HCT116 (cell line): ENCODE data around the gene CD200R1L.

Experiments
- EGR1 ChIP-seq: IDR thresholded peaks from 2 replicates; pipeline ENCODE4 v1.6.1; 2012; ENCODE audit warnings: low read depth
- JUND ChIP-seq: IDR thresholded peaks from 2 replicates; pipeline ENCODE4 v1.6.1; 2012
- POLR2A ChIP-seq: IDR thresholded peaks from 2 replicates; pipeline ENCODE4 v1.7.0; 2011; ENCODE audit warnings: borderline replicate concordance; ENCODE audit not compliant: insufficient read depth, insufficient read length; ENCODE audit errors: extremely low read depth
- ZFX ChIP-seq: fragments of 450-650 bp; IDR thresholded peaks from 2 replicates; pipeline ENCODE4 v1.6.1; 2017
- TF ChIP-seq, protein P1 (sequence below), 3 experiments: fragments of 200-600 bp in 1 of 3; sonication (generic) in 1 of 3; IDR thresholded peaks in 2 of 3; conservative IDR thresholded peaks in 1 of 3; 2 replicates each; pipeline ENCODE4 v1.5.1; 2012 to 2017; ENCODE audit warnings: low read depth in 2 of 3, low read length in 2 of 3, antibody characterized with exemption in 1 of 3, borderline replicate concordance in 1 of 3, control low read depth in 1 of 3, mild to moderate bottlenecking in 1 of 3, mixed read lengths in 1 of 3, mixed run types in 1 of 3, moderate library complexity in 1 of 3; ENCODE audit not compliant: insufficient read depth in 1 of 3
- TF ChIP-seq, protein P2 (sequence below): IDR thresholded peaks from 2 replicates; pipeline ENCODE4 v1.6.1; 2012
- TF ChIP-seq, protein P3 (sequence below): IDR thresholded peaks from 2 replicates; pipeline ENCODE4 v1.6.1; 2012; ENCODE audit warnings: low read depth

DNA sequence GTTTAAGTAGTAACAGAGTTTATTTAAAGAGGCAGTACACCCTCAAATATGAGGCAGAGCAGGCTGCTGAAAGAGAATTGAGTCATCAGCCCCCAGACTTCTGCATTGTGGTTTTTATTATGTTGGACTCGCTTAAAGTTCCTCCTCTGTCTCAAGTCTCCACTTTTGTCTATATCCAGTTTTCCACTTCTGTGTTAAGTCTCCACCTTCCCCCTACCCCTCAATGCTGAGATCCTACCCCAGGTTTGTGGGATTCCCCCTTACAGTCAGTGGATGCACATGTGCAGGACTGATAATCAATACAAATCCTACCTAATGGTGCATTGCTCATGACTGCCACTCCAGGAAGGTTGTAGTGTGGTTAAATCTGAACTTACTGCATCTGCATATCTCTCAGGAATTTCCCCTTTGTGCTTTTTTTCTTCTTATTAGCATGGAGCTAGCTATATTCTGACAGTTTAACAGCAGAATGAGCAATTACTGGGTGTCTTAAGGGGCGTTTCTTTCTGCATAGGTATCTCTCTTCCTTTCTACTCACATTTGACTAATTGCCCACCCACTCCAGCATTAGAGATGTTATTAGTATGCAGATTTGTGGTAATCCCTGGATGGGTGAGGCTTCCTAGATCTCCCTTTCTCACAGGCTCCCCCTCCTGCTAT lies 11.9 kb upstream of the CD200R1L start:
- TF ChIP-seq ZFX: no peak
- TF ChIP-seq, protein P1, sequence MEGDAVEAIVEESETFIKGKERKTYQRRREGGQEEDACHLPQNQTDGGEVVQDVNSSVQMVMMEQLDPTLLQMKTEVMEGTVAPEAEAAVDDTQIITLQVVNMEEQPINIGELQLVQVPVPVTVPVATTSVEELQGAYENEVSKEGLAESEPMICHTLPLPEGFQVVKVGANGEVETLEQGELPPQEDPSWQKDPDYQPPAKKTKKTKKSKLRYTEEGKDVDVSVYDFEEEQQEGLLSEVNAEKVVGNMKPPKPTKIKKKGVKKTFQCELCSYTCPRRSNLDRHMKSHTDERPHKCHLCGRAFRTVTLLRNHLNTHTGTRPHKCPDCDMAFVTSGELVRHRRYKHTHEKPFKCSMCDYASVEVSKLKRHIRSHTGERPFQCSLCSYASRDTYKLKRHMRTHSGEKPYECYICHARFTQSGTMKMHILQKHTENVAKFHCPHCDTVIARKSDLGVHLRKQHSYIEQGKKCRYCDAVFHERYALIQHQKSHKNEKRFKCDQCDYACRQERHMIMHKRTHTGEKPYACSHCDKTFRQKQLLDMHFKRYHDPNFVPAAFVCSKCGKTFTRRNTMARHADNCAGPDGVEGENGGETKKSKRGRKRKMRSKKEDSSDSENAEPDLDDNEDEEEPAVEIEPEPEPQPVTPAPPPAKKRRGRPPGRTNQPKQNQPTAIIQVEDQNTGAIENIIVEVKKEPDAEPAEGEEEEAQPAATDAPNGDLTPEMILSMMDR (IDR thresholded peaks at IDR 0.05 in 2 of 3, conservative IDR thresholded peaks at IDR 0.05 in 1 of 3; ENCODE audit: borderline replicate concordance in 1 of 3, insufficient read depth in 1 of 3, low read depth in 2 of 3, low read length in 2 of 3): no peak
- TF ChIP-seq, protein P2, sequence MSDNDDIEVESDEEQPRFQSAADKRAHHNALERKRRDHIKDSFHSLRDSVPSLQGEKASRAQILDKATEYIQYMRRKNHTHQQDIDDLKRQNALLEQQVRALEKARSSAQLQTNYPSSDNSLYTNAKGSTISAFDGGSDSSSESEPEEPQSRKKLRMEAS: no peak
- TF ChIP-seq EGR1: no peak
- TF ChIP-seq, protein P3, sequence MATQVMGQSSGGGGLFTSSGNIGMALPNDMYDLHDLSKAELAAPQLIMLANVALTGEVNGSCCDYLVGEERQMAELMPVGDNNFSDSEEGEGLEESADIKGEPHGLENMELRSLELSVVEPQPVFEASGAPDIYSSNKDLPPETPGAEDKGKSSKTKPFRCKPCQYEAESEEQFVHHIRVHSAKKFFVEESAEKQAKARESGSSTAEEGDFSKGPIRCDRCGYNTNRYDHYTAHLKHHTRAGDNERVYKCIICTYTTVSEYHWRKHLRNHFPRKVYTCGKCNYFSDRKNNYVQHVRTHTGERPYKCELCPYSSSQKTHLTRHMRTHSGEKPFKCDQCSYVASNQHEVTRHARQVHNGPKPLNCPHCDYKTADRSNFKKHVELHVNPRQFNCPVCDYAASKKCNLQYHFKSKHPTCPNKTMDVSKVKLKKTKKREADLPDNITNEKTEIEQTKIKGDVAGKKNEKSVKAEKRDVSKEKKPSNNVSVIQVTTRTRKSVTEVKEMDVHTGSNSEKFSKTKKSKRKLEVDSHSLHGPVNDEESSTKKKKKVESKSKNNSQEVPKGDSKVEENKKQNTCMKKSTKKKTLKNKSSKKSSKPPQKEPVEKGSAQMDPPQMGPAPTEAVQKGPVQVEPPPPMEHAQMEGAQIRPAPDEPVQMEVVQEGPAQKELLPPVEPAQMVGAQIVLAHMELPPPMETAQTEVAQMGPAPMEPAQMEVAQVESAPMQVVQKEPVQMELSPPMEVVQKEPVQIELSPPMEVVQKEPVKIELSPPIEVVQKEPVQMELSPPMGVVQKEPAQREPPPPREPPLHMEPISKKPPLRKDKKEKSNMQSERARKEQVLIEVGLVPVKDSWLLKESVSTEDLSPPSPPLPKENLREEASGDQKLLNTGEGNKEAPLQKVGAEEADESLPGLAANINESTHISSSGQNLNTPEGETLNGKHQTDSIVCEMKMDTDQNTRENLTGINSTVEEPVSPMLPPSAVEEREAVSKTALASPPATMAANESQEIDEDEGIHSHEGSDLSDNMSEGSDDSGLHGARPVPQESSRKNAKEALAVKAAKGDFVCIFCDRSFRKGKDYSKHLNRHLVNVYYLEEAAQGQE: no peak
- no peak for TF ChIP-seq POLR2A
- no peak for TF ChIP-seq JUND
